Inferior parietal cortex (tissue), 1 donor: ENCODE data around the gene P2RY2.

ENCODE experiments used
- DNase-seq: peaks from one replicate; pipeline ENCODE4 v3.0.0-alpha.2; 2016; ENCODE audit errors: extremely low spot score

Gene P2RY2

DNA sequence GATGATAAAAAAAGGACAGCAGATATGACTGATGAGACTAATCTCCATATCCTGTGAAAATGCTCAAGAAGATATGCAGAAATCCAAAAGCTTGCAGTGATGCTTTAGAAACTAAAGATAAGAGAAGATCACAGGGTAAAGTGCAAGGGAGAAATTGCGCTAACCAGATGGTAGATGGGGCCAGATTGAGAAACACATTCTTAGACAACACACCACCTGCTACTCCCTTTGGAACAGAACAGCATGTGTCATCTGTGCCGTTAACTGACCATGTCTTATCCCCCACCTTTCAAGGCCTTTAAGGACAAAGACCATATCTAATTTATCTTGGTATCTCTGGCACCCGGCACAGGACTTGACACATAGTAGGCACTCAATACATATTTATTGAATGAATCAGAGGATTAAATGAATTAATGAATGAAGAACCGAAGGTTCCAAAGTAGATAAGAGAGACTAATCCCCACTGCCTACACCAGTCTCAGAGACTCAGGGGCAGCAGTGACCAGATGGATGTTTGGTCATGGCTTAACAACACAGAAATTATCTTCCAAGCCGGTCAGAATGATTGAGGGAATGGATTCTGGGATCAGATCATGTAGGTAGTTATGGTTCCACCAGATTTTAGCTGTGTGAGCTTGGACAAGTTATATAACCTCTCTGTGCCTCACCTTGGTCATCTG lies 12.3 kb upstream of the P2RY2 start:
- DNase-seq, result no peak

DNA sequence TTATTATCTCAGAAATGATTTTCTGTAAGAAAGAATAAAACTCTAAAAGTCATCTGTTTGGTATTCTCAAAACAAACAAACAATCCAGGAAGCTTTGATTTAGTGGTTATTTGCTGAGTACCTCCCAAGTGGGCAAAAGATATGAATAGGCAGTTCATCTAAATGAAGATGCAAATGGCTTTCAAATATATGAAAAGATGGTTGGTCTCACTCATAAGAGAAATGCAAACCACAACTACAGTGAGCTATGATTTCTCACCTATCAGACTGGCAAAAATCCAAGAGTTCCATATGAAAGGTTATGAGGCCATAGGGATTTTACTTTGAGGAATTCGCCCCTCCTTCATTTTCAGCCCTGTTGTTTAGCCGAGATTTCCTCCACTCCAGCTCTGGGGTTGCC lies 11.3 kb upstream of the P2RY2 start:
- no peak for DNase-seq

- DNase-seq, result no peak
These were observed 8.2 kb upstream of the P2RY2 start for GRCh38 chr11:73209892-73210291.

DNA sequence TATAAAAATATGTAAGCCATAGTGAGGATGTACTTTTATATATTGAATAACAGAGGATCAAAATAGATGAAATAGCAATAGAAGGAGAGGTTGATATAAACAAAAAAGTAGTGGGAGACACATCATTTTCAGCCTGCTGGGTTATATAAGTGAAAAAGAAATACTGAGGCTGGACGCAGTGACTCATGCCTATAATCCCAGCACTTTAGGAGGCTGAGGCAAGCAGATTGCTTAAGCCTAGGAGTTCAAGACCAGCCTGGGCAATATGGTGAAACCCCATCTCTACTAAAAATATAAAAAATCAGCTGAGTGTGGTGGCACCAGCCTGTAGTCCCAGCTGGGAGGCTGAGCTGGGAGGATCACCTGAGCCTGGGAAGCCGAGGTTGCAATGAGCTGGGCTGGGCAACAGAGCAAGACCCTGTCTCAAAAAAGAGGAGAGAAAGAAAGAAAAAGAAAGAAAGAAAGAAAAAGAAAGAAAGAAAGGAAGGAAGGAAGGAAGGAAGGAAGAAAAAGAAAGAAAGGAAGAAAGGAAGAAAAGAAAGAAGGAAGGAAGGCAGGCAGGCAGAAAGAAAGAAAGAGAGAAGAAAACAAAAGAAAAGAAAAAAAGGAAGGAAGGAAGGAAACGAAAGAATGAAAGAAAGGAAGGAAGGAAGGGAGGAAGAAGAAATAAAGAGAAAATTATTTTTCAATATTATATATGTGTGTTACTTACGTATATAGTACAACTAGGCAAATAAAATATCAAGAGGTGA lies 7.0 kb upstream of the P2RY2 start:
- DNase-seq, result no peak

DNA sequence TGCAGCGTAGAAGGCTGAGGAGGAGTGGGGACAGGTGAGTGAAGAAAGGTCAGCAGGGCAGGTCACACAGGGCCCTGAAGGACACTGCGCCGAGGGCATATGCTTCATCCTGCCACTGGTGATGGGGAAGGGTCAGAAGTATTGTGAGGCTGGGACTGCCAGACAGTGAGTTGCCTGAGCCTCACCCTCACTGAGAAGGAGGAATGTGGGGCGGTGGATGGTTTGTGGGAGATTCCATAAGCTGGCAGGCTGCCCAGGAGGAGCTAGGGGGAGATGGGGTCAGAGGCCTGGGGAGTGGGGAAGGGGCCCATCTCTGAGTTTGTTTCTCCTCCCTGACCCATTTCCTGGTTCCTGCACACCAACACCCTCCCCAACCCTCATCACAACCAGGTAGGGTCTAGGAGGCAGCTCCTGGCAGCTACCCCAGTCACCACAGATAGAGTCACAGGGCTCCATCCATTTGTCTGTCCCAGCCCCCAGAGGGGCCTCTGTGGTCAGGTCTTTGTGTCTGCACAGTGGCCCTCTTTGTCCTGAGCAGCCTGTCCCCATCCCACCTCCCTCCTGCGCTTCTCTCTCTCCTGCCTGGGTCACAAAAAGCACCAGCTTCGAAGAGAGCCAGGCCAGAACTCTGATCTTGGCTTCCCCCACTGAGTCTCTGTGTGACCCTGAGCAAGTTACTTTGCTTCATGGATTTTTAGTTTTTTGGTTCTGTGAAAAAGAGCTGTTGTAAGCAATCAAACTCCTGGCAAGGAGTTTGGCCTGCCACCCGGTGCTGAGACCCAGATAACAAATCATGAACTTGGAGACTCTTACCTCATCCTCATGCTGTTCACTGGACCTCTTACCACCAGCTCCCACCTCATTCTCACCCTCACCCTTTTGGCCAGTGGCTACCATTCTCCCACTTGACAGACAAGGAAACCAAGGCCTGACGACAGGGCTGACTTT lies 4.6 kb upstream of the P2RY2 start:
- no peak for DNase-seq

DNA sequence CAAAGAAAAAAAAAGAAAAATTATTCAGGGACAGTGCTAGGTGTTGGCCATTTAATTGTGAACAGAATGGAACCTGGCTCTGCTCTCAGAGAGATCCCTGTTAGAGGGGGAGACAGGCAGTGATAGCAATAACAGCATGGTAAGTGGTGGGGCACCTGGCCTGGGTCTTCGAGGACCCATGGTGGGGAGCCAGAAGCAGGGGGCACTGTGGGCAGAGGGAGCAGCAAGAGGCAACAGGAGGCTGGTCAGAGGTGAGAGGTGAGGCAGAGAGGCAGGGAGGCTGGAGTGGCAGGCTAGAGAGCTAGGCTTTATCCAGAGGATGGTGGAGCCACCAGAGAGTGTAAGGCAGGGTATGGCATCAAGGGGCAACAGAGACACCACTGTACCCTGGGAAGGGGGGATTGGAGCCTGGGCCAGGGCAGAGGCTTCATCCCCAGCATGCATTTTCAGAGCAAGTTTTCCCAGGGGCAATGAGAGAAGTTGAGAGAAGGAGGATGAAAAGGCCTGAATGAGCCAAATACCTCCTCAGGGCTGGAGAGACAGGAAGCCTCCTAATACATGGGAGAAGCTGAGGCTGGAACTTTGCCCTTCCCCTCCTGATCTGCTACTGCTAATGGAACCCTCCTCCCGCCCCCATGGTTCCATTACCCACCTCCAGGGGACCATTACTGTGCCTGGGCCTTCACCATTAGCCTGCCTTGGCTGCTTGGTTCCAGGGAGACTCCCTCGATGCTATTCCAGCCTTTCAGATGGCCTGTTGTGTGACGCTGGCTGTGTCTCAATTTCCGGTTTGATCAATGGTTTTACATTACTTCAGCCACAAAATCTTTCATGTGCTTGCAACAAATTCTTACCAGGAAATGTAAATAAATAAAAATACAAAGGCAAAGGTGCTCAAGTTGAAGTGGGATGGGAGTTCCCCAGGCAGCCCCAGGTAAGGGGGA lies 2.6 kb upstream of the P2RY2 start:
- no peak for DNase-seq

DNA sequence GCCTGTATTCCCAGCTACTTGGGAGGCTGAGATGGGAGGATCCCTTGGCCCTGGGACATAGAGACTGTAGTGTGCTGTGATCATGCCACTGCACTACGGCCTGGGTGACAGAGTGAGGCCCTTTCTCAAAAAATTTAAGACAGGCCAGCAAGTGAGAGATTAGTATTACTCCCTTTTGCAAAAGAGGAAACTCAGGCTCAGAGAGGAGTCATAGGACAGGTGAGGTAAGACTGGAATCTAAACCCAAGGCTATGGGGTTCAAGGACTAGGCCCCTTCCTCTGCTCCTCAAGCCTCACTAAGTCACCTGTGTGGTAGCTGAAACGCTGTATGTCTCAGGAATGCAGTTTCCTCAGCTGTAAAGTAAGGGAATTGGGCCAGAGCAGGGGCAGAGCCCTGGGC lies 1.6 kb upstream of the P2RY2 start:
- DNase-seq, result no peak

- no peak for DNase-seq
These were observed 811 bp upstream of the P2RY2 start for GRCh38 chr11:73217131-73217809.

DNA sequence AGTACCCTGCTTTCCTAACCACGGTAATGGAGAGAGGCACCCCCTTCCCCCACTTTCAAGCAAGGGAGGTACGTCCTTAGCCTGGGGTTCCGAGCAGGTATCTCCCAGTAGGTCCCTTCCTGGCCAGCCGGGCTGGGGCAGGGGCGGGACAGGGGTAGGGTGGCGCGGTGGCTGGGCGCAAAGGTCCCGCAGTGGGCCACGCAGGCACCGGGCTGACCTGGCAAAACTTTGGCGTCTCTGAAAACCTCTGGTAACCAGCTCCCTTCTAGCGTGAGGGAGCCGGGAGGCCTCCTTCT lies 323 bp upstream of the P2RY2 start:
- no peak for DNase-seq

DNA sequence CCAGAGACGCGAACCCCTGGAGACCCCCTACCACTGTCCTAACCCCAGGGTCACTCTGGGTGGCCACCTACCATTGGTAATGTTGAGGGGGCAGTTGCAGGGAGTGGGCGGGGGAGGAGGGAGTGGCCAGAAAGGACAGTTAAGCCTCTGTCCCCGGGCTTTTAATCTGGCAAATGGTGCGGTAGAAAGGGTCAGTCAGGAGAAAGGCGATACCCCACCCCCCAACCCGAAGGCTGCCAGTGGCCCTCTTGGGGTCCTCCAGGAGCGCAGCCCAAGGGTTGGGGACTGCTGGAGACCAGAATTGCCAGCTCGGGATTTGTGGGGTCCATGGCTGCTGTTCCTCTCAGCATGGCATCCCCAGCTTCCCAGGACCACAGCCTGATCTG lies 742 bp downstream of the P2RY2 start:
- DNase-seq, result no peak

DNA sequence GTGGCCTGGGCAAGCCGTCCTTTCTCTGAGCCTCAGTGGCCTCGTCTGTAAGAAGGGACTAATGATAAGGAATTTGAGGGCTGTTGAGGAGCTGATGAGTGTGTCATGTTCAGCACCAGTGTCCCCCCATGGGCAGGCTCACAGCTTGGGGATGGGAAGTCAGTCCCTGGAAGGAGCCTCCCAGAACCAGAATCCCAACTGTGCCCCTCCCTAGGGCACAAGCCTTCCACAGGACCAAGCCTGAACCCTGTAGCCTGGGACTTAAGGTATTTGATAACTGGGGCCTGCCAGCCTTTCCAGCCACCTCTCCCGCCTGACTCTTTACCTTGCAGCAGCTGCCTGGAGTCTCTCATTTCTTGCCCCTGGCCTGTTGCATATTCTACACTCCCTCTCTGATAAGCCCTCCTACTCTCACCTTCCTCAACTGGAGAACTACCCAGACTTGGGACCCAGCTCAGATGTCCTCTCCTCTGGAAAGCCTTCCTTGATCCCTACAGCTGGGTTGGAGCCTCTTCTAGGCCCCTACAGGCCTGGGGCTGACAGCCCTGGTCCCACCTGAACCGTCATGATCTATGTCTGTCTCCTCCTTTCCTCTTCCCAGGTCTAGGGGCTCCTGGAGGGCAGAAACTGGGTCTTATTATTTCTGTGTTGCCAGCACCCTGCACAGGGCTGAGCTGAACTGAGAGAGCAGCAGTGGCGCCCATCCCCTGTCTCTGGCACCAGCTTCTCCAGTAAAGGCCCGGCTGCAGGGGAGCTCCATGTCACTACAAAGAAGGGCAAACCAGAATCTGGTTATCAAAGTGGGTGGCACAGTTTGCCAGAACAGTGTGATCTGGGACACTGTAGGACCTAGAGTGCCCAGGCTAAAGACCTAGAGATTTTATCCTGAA lies 1.6 kb downstream of the P2RY2 start:
- no peak for DNase-seq

DNA sequence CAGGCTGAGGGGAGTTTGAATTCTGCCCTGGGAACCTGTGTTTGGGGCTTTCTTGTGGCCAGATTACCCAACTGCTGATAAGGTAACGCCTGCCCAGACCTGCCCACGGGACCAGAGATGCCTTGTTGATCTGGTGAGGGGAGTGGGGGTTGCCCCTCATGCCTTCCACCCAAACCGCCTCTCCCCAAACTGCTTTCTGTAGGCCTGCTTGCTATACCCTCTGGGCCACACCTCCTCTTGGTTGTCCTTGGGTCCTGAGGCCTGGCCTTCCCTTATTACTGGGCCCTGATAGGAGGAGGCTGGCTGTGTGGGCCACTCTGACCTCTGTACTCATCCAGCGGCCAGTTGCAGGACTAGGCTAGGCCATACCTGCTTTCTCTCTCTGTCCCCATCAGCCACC lies 3.4 kb downstream of the P2RY2 start:
- no peak for DNase-seq

DNA sequence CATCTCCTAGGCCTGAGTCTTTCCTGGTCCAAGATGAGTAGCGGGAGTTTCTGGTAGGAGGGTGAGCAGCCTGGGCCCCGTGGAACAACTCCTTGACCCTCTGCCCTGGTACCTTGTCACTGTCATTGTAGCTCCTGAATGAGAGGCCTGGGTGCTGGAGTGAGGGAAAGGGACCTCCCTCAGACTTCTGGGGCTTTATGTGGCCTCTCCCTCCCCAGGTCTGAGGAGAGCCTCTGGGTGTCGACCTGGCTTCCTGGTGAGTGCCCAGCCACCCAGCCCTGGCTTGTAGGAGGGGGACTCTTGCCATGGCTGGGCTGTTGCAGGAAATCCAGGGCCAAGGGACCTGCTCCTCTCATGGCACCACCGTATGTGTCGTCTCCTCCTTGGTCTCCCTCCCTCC lies 3.9 kb downstream of the P2RY2 start:
- DNase-seq, result no peak

DNA sequence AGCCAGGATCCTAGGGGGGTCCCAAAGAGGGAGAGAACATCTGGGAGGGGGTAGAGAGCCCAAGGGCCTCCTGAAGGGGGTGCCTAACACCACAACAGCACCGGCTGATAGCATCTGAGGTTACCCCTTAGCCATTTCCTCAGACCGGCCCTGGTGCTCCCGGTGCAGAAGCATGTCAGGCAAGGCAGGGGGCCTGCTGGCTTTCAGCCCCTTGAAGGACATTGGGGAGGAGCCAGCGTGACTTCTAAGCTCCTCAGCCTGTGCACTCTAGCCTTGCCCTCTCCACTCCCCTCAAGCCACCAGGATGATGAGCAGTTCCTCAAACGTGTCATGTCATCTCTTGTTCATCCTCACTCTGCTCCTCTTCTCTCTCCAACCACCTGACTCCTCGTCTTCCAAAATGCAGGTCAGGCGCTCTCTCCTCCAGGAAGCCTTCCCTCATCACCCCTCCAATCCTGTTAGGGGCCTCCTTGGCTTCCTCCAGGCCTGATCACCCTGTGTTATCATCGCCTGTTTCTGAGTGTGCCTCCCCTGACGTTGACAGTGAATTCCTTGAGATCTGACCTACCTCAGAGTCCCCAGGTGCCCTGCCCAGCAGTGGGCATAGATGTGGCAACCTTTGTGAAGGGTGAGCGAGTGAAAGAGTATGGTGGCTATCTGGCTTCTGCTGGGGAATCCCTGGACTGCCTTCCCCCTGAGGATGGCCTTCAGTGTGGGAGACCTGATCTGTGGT lies 6.1 kb downstream of the P2RY2 start:
- no peak for DNase-seq

GRCh38 chr11:73225001-73225686 lies 7.1 kb downstream of the P2RY2 start:
- DNase-seq, result no peak

DNA sequence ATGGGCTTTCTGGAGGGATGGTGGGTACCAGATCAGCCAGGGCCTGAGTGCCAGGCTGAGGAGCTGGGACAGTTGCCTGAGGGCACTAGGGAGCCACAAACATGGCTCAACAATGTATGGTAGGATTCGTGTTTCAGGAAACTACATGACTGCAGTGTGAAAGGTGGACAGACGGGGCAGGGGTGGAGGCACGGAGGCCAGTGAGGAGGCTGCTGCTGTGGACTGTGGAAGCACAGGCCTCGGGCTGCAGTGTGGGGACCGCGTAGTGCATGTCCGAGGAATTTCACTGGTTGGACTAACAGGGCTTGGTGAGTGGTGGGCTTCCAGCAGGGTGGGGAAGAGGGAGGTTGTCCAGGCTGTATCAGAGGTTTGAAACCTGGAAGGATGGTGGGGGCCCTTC lies 7.8 kb downstream of the P2RY2 start:
- no peak for DNase-seq

DNA sequence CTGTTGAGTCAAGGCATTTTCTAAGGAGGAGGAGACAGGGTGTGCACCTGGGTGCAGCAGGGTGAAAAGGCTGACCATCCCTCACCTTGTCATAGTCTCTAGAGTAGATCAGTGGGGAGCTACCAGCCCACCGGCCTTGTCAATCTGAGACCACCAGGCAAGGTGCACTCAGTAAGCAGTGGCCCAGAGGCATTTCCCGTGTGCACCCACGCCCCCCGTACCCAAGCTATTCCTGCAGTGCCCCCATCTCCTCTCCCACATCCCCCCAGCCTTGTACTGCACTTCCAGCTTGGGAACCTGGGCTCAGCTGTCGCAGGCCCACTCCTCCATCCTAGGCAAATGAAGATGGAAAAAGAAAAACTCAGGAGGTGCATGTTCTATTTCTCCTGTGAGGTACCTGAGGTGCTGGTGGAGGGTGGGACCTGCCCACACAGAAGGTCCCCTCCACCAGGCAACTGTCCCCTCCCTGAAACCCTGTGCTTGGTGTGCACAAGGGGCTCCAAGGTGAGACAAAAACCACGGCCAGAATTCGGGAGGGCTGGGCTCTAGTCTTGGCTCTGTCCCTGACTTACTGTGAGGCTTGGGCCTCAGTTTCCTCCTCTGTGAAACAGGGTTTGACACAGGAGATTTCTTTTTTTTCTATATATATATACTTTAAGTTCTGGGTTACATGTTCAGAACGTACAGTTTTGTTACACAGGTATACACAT lies 8.4 kb downstream of the P2RY2 start:
- no peak for DNase-seq

DNA sequence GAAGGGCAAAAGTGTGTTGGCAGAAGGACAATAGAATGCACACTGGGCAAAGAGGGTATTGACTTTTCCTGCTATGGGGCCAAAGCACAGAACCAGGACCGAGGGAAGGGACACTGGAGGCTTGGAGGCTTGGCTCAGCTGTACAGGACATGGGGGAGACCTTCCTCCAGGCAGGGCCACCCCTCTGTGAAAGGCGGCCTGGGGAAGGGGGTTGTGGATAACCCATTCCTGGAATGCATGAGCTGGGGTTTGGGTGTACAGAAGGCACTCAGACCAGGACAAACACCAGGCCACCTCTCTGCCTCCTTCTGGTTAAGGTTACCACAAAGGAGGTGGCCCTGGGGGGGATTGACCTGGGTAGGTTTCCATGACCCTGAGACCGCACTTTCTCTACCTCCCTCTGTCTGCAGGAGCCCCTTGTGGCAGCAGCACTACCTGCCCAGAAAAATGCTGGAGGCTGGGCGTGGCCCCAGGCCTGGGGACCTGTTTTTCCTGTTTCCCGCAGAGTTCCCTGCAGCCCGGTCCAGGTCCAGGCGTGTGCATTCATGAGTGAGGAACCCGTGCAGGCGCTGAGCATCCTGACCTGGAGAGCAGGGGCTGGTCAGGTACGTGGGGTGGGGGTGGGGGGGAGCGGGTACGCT lies 9.6 kb downstream of the P2RY2 start:
- DNase-seq, result no peak
